A549 (cell line): Measurements from ENCODE around the gene HIGD1A.

Experiments used
- MAFK ChIP-seq: fragments of 450-650 bp; IDR thresholded peaks from 2 replicates; pipeline ENCODE4 v1.6.1; 2014; ENCODE audit not compliant: partially characterized antibody
- RAD21 ChIP-seq, 2 experiments: fragments of >200 bp in 1 of 2; sonication (Bioruptor Twin) in 1 of 2; formaldehyde crosslinking in 1 of 2; IDR thresholded peaks in 1 of 2; conservative IDR thresholded peaks in 1 of 2; 2 replicates in 1 of 2; 3 replicates in 1 of 2; pipeline ENCODE4 v1.6.1; 2012 to 2018; ENCODE audit warnings: inconsistent platforms in 1 of 2
- TF ChIP-seq, protein P1 (sequence below): fragments of >200 bp; sonication (Bioruptor Twin); formaldehyde crosslinking; IDR thresholded peaks from 3 replicates; pipeline ENCODE4 v1.5.1; 2016

GRCh38 chr3:42734263-42734860, 69.9 kb downstream of the HIGD1A start:
- no peak for TF ChIP-seq MAFK
- TF ChIP-seq, protein P1, sequence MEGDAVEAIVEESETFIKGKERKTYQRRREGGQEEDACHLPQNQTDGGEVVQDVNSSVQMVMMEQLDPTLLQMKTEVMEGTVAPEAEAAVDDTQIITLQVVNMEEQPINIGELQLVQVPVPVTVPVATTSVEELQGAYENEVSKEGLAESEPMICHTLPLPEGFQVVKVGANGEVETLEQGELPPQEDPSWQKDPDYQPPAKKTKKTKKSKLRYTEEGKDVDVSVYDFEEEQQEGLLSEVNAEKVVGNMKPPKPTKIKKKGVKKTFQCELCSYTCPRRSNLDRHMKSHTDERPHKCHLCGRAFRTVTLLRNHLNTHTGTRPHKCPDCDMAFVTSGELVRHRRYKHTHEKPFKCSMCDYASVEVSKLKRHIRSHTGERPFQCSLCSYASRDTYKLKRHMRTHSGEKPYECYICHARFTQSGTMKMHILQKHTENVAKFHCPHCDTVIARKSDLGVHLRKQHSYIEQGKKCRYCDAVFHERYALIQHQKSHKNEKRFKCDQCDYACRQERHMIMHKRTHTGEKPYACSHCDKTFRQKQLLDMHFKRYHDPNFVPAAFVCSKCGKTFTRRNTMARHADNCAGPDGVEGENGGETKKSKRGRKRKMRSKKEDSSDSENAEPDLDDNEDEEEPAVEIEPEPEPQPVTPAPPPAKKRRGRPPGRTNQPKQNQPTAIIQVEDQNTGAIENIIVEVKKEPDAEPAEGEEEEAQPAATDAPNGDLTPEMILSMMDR: no peak
- no peak for TF ChIP-seq RAD21 (conservative IDR thresholded peaks at IDR 0.05 in 1 of 2, IDR thresholded peaks at IDR 0.05 in 1 of 2)
